GM12864 (cell line): ENCODE measurements around the gene C1orf226.

ENCODE experiments used
- DNase-seq: peaks from one replicate; pipeline ENCODE4 v3.0.0-alpha.2; 2011; ENCODE audit warnings: low read depth
- H3K4me3 ChIP-seq: 2 replicates; pipeline ENCODE4 v1.5.1; 2011; ENCODE audit warnings: mild to moderate bottlenecking, low read depth, low read length, control low read depth
- TF ChIP-seq, protein P1 (sequence below): IDR thresholded peaks from 2 replicates; pipeline ENCODE4 v1.5.1; 2011; ENCODE audit warnings: low read depth, mild to moderate bottlenecking, moderate library complexity, low read length, control low read depth, inconsistent platforms; ENCODE audit errors: missing control alignments

Gene C1orf226

DNA sequence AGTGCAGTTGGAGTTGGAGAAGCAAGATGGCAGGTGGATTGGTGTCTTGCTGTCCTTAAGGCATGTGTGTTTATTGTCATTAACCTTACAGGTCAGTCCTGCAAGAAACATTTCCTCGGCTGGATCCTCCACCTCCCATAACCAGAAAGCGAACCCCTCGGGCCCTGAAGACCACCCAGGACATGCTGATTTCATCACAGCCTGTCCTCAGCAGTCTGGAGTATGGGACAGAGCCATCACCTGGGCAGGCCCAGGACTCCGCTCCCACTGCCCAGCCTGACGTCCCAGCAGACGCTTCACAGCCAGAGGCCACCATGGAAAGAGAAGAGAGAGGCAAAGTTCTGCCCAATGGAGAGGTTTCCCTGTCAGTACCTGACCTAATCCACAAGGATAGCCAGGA lies 1.6 kb downstream of the C1orf226 start:
- no peak overlapping the region for H3K4me3 ChIP-seq
- no peak for DNase-seq
- TF ChIP-seq, protein P1, sequence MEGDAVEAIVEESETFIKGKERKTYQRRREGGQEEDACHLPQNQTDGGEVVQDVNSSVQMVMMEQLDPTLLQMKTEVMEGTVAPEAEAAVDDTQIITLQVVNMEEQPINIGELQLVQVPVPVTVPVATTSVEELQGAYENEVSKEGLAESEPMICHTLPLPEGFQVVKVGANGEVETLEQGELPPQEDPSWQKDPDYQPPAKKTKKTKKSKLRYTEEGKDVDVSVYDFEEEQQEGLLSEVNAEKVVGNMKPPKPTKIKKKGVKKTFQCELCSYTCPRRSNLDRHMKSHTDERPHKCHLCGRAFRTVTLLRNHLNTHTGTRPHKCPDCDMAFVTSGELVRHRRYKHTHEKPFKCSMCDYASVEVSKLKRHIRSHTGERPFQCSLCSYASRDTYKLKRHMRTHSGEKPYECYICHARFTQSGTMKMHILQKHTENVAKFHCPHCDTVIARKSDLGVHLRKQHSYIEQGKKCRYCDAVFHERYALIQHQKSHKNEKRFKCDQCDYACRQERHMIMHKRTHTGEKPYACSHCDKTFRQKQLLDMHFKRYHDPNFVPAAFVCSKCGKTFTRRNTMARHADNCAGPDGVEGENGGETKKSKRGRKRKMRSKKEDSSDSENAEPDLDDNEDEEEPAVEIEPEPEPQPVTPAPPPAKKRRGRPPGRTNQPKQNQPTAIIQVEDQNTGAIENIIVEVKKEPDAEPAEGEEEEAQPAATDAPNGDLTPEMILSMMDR: no peak

DNA sequence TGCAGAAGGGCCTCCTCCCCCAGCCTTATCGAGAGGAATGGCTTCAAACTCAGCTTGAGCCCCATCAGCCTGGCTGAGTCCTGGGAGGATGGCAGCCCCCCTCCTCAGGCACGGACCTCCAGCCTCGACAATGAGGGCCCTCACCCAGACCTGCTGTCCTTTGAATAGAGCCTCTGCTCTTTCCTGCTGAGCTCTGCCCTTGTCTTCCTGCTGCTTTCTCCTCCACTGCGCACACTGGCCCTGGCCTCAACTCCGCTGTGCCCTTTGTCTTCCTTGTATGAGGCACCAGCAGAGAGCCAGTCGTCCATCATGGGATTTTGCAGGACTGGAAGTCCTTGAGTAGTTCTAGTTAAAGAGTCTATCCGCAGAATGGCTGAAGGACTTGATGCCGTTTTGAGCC lies 2.0 kb downstream of the C1orf226 start:
- DNase-seq: no peak
- no peak overlapping the region for H3K4me3 ChIP-seq
- TF ChIP-seq, protein P1: no peak

DNA sequence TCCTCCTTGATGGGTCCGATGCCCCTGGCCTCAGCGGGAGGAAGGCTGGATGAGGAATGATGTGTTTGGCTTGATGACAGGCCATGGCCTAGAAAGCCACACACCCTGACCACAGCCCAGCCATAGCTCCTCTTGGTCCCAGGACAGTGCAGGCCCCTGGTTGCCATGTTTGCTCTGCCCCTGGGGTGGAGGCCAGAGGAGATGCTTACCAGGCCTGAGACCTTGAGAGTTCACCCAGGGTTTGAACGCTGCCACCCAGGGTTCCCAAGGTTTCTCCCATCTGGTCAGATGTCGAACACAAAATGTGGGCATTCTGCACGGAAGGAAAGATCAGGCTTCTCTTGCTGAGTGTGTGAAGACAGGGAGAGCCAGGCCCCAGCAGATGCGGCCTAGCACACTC lies 2.6 kb downstream of the C1orf226 start:
- DNase-seq: no peak
- TF ChIP-seq, protein P1: no peak

DNA sequence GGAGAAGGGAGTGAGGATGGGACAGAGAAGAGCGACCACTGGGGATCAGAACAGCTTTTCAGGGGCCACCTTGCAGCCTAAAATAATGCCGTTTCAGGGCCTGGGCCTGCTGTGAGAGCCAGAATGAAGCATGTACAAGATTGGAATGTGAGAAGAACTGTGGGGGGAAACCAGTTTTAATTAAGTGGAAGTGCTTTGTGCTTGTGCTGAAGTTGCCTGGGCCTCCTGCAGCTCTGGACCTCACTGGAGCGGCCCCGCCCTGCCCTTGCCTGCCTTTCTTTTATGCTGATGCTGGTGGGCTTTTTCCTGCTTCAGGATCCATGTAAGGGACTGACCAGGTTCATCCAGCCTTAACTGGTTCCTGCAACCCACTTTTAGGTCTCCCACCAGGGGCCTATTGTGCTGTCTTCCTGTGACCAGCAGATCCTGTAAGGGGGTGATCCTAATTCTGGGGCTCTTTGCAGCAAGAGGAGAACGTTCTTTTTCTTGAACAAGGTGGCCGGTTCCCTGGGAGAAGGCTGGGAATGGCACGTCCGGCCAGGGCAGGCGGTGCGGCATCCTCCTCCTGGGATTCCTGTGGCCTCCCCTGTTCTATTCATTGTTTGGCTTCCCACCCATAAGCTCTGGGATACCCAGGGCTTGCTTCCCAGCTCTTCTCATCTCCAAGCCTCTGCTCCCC lies 3.2 kb downstream of the C1orf226 start:
- TF ChIP-seq, protein P1: no peak
- no peak for DNase-seq
- no peak overlapping the region for H3K4me3 ChIP-seq

More for the DNA sequence above, 2.6 kb downstream of the C1orf226 start:
- H3K4me3 ChIP-seq: no peak overlapping the region

DNA sequence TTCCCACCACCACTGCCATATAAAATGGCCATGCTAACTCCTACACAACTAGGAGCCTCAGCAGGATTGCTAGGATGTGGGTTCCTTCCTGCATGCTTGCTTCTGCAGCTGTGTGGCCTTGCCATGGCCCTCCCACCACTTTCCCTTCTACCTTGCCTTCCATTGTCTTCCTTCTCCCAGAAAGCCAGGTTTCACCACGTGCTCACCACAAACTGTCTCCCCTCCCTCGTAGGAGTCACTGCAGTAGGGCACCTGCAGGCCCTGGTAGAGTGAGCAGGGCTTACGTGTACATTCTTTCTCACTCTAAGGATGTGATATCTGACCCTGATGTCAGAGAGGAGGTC lies 3.7 kb downstream of the C1orf226 start:
- TF ChIP-seq, protein P1: no peak
- DNase-seq: no peak
- no peak overlapping the region for H3K4me3 ChIP-seq

DNA sequence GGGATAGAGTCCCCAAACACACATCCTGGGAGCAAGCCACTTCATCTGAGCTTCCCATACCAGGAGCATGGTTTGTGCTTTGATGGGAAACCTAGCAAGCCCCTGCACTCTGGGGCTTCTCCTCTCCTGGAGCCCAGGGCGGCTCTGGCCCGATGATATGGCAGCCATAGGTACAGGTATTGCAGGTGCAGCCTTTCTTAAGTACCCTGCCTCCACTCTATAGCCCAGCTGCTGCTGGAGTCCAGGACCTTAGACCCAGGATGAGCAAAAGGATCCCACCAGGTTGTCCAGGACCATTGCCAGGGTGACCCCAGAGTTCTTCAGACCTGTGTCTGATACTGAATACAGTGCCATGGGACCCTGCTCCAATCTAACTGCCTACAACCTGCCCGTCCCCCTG lies 4.2 kb downstream of the C1orf226 start:
- H3K4me3 ChIP-seq: no peak overlapping the region
- TF ChIP-seq, protein P1: no peak
- no peak for DNase-seq
